H1 (cell line): ENCODE results near the gene CWC27. TPM values are rescaled to one million over a fixed set of nuclear protein-coding genes. Genes with fewer than 3 reads are reported as not detected.

Experiments
- CTCF ChIA-PET: fragments of 300-600 bp; sonication (Branson Sonifier 250); formaldehyde crosslinking; loops from one replicate; lab custom pipeline; 2021; ENCODE audit not compliant: partially characterized antibody; lab: Charles Lee
- POLR2A ChIA-PET: fragments of 300-600 bp; sonication (Branson Sonifier 250); formaldehyde crosslinking; loops from one replicate; lab custom pipeline; 2021; ENCODE audit warnings: inconsistent platforms; ENCODE audit not compliant: partially characterized antibody; lab: Charles Lee
- DNase-seq, 2 experiments: peaks; one replicate each; pipeline versions ENCODE4 v3.0.0 to v3.0.0-alpha.2; 2010 to 2022; ENCODE audit warnings: low spot score in 2 of 2, low read depth in 1 of 2, mixed read lengths in 1 of 2
- FAIRE-seq: peaks from 2 replicates; lab custom pipeline; 2011; peaks lifted over from hg19 to GRCh38; lab: Jason Lieb, UNC
- H2AFZ ChIP-seq: 2 replicates; pipeline ENCODE4 v1.8.1; 2012; ENCODE audit warnings: low read length, inconsistent platforms
- H2AK5ac ChIP-seq: 2 replicates; pipeline ENCODE4 v1.6.1; 2013; ENCODE audit warnings: low read depth, low read length
- H2BK120ac ChIP-seq: replicated peaks from 2 replicates; pipeline ENCODE3; 2013; ENCODE audit warnings: low read depth, low read length, inconsistent platforms
- H2BK12ac ChIP-seq: 2 replicates; pipeline ENCODE4 v1.6.1; 2013; ENCODE audit warnings: low read depth, low read length
- H2BK15ac ChIP-seq: 2 replicates; pipeline ENCODE4 v1.6.1; 2013; ENCODE audit warnings: low read length
- H2BK20ac ChIP-seq: 2 replicates; pipeline ENCODE4 v1.6.1; 2013; ENCODE audit warnings: low read length
- H2BK5ac ChIP-seq: 2 replicates; pipeline ENCODE4 v1.6.1; 2013; ENCODE audit warnings: low read depth, low read length
- H3K14ac ChIP-seq: 2 replicates; pipeline ENCODE4 v1.6.1; 2013; ENCODE audit warnings: inconsistent platforms; ENCODE audit not compliant: insufficient read length
- H3K18ac ChIP-seq: 2 replicates; pipeline ENCODE4 v1.6.1; 2013; ENCODE audit warnings: low read length; ENCODE audit errors: extremely low read depth
- H3K23ac ChIP-seq: 2 replicates; pipeline ENCODE4 v1.6.1; 2013; ENCODE audit warnings: inconsistent platforms; ENCODE audit not compliant: insufficient read length
- H3K23me2 ChIP-seq: 2 replicates; pipeline ENCODE4 v1.6.1; 2013; ENCODE audit warnings: low read depth, low read length
- H3K27ac ChIP-seq: 2 replicates; pipeline ENCODE4 v1.6.1; 2011; ENCODE audit warnings: low read depth, low read length, inconsistent platforms
- H3K27me3 ChIP-seq, 4 experiments: replicated peaks in 1 of 4; 1 replicate in 1 of 4; 2 replicates in 3 of 4; pipeline versions ENCODE4 v1.6.1 to v1.8.1; 2011 to 2013; ENCODE audit warnings: low read length in 3 of 4, mild to moderate bottlenecking in 3 of 4, inconsistent platforms in 2 of 4, mixed read lengths in 2 of 4, moderate library complexity in 1 of 4; ENCODE audit not compliant: control insufficient read depth in 3 of 4, insufficient read depth in 3 of 4; ENCODE audit errors: extremely low read depth in 1 of 4
- H3K36me3 ChIP-seq, 4 experiments: 2 replicates each; pipeline versions ENCODE4 v1.6.1 to v1.8.1; 2011 to 2013; ENCODE audit warnings: mild to moderate bottlenecking in 4 of 4, low read length in 3 of 4, moderate library complexity in 2 of 4, control low read depth in 1 of 4, inconsistent platforms in 1 of 4; ENCODE audit not compliant: insufficient read depth in 4 of 4, control insufficient read depth in 2 of 4
- H3K4ac ChIP-seq: replicated peaks from 2 replicates; pipeline ENCODE3; 2013; ENCODE audit warnings: low read length, low read depth, mixed read lengths, inconsistent platforms; ENCODE audit not compliant: insufficient read length
- H3K4me1 ChIP-seq, 4 experiments: replicated peaks in 1 of 4; 1 replicate in 1 of 4; 2 replicates in 3 of 4; pipeline versions ENCODE4 v1.6.1 to v1.8.1; 2011 to 2013; ENCODE audit warnings: low read length in 3 of 4, inconsistent platforms in 2 of 4, mixed read lengths in 1 of 4; ENCODE audit not compliant: insufficient read depth in 4 of 4, control insufficient read depth in 3 of 4
- H3K4me2 ChIP-seq, 2 experiments: 2 replicates each; pipeline versions ENCODE4 v1.6.1 to v1.8.1; 2011 to 2013; ENCODE audit warnings: low read depth in 2 of 2, low read length in 2 of 2, control low read depth in 1 of 2, inconsistent platforms in 1 of 2, mild to moderate bottlenecking in 1 of 2; ENCODE audit not compliant: insufficient read depth in 1 of 2
- H3K4me3 ChIP-seq, 4 experiments: fragments of 200-600, 300-600 bp in 1 of 4; sonication (generic), shearing (Covaris generic), sonication (Bioruptor Twin) in 1 of 4; 2 replicates each; pipeline versions ENCODE4 v1.5.1 to v1.8.1; 2011 to 2016; ENCODE audit warnings: low read length in 4 of 4, low read depth in 3 of 4, control low read depth in 2 of 4, inconsistent platforms in 2 of 4, mild to moderate bottlenecking in 2 of 4, mixed read lengths in 1 of 4, moderate library complexity in 1 of 4; ENCODE audit not compliant: insufficient read depth in 2 of 4; ENCODE audit errors: extremely low read depth in 1 of 4
- H3K56ac ChIP-seq: replicated peaks from 2 replicates; pipeline ENCODE3; 2013; ENCODE audit warnings: low read depth, mild to moderate bottlenecking, mixed read lengths, low read length, inconsistent platforms; ENCODE audit not compliant: insufficient read length
- H3K79me1 ChIP-seq: 2 replicates; pipeline ENCODE4 v1.6.1; 2013; ENCODE audit warnings: low read depth, low read length, control low read depth
- H3K79me2 ChIP-seq, 2 experiments: 2 replicates each; pipeline versions ENCODE4 v1.6.1 to v1.8.1; 2012 to 2013; ENCODE audit warnings: low read length in 2 of 2, mild to moderate bottlenecking in 2 of 2, inconsistent platforms in 1 of 2; ENCODE audit not compliant: insufficient read depth in 2 of 2, control insufficient read depth in 1 of 2
- H3K9ac ChIP-seq, 4 experiments: replicated peaks in 1 of 4; 1 replicate in 1 of 4; 2 replicates in 3 of 4; pipeline versions ENCODE4 v1.6.1 to v1.8.1; 2011 to 2013; ENCODE audit warnings: low read depth in 3 of 4, low read length in 3 of 4, control low read depth in 2 of 4, mild to moderate bottlenecking in 2 of 4, moderate library complexity in 2 of 4, inconsistent platforms in 1 of 4; ENCODE audit errors: extremely low read depth in 1 of 4
- H3K9me3 ChIP-seq, 2 experiments: 2 replicates each; pipeline versions ENCODE4 v1.6.1 to v1.8.1; 2012 to 2013; ENCODE audit warnings: mild to moderate bottlenecking in 2 of 2, moderate library complexity in 2 of 2, control low read depth in 1 of 2, inconsistent platforms in 1 of 2, low read depth in 1 of 2, low read length in 1 of 2, mixed read lengths in 1 of 2; ENCODE audit not compliant: insufficient read depth in 2 of 2
- H4K20me1 ChIP-seq, 2 experiments: replicated peaks in 1 of 2; 2 replicates each; pipeline versions ENCODE3 to v1.8.1; 2011 to 2013; ENCODE audit warnings: inconsistent platforms in 2 of 2, low read length in 2 of 2, mild to moderate bottlenecking in 1 of 2; ENCODE audit not compliant: insufficient read depth in 2 of 2, control insufficient read depth in 1 of 2
- H4K5ac ChIP-seq: 2 replicates; pipeline ENCODE4 v1.6.1; 2013; ENCODE audit warnings: low read length, low read depth, mixed read lengths, inconsistent platforms; ENCODE audit not compliant: insufficient read length
- H4K8ac ChIP-seq: 2 replicates; pipeline ENCODE4 v1.8.0; 2013; ENCODE audit warnings: mild to moderate bottlenecking, moderate library complexity, low read length, inconsistent platforms; ENCODE audit not compliant: insufficient read depth; ENCODE audit errors: extremely low read depth
- H4K91ac ChIP-seq: replicated peaks from 2 replicates; pipeline ENCODE3; 2013; ENCODE audit warnings: low read length, mixed read lengths, inconsistent platforms; ENCODE audit not compliant: insufficient read length
- CEBPB ChIP-seq: IDR thresholded peaks from 2 replicates; pipeline ENCODE4 v1.6.1; 2012; ENCODE audit warnings: low read depth, low read length
- CHD1 ChIP-seq: IDR thresholded peaks from 2 replicates; pipeline ENCODE4 v1.6.1; 2012; ENCODE audit warnings: low read depth, low read length, improper control_type of control experiment
- CHD2 ChIP-seq: IDR thresholded peaks from 2 replicates; pipeline ENCODE4 v1.6.1; 2012; ENCODE audit warnings: low read length, improper control_type of control experiment
- CREB1 ChIP-seq: IDR thresholded peaks from 2 replicates; pipeline ENCODE4 v1.6.1; 2012; ENCODE audit warnings: inconsistent platforms
- JUND ChIP-seq: IDR thresholded peaks from 2 replicates; pipeline ENCODE4 v1.6.1; 2011; ENCODE audit warnings: mild to moderate bottlenecking, improper control_type of control experiment, low read length
- KDM1A ChIP-seq: fragments of 200-600, 300-600 bp; sonication (generic); IDR thresholded peaks from 2 replicates; pipeline ENCODE4 v1.7.1; 2016; ENCODE audit warnings: mild to moderate bottlenecking, low read length, borderline replicate concordance
- POLR2A ChIP-seq, 2 experiments: IDR thresholded peaks; 1 replicate in 1 of 2; 2 replicates in 1 of 2; pipeline ENCODE4 v1.6.1; 2011; ENCODE audit warnings: low read depth in 2 of 2, low read length in 2 of 2, mild to moderate bottlenecking in 2 of 2; ENCODE audit errors: control extremely low read depth in 1 of 2
- POLR2AphosphoS5 ChIP-seq: IDR thresholded peaks from 2 replicates; pipeline ENCODE4 v1.6.1; 2011; ENCODE audit warnings: low read depth, low read length
- RAD21 ChIP-seq, 2 experiments: IDR thresholded peaks in 1 of 2; conservative IDR thresholded peaks in 1 of 2; 2 replicates each; pipeline ENCODE4 v1.6.1; 2011; ENCODE audit warnings: low read depth in 2 of 2, low read length in 2 of 2, improper control_type of control experiment in 1 of 2, inconsistent platforms in 1 of 2, mild to moderate bottlenecking in 1 of 2, moderate library complexity in 1 of 2
- RNF2 ChIP-seq: fragments of 200-900, 300-1000 bp; sonication (generic); IDR thresholded peaks from 2 replicates; pipeline ENCODE4 v1.7.1; 2016; ENCODE audit warnings: borderline replicate concordance, low read depth, mild to moderate bottlenecking, antibody characterized with exemption, low read length; ENCODE audit not compliant: poor library complexity, severe bottlenecking; ENCODE audit errors: missing control alignments
- RXRA ChIP-seq: IDR thresholded peaks from 2 replicates; pipeline ENCODE4 v1.6.1; 2011; ENCODE audit warnings: low read depth, mild to moderate bottlenecking, low read length, moderate library complexity; ENCODE audit not compliant: insufficient read depth
- SIX5 ChIP-seq: IDR thresholded peaks from 2 replicates; pipeline ENCODE4 v1.6.1; 2011; ENCODE audit warnings: mild to moderate bottlenecking, low read depth, low read length
- SP1 ChIP-seq: IDR thresholded peaks from 2 replicates; pipeline ENCODE4 v1.6.1; 2011; ENCODE audit warnings: low read depth, low read length
- TBP ChIP-seq: IDR thresholded peaks from 2 replicates; pipeline ENCODE4 v1.6.1; 2011; ENCODE audit warnings: low read depth, low read length, improper control_type of control experiment
- TEAD4 ChIP-seq: IDR thresholded peaks from 2 replicates; pipeline ENCODE4 v1.6.1; 2012; ENCODE audit warnings: low read depth, low read length, inconsistent platforms, mixed read lengths
- ZNF274 ChIP-seq: IDR thresholded peaks from 2 replicates; pipeline ENCODE4 v1.7.0; 2012; ENCODE audit warnings: low read length, borderline replicate concordance; ENCODE audit errors: extremely low read depth
- WGBS, 2 experiments: shearing (Covaris generic) in 1 of 2; methylation state at CpG; one replicate each; pipeline versions ENCODE4 v1.1.6 to v1.1.7; 2013 to 2015; ENCODE audit warnings: low lambda C conversion rate in 2 of 2, mixed read lengths in 2 of 2, inconsistent platforms in 1 of 2, low coverage in 1 of 2, missing lambda C conversion rate in 1 of 2; ENCODE audit not compliant: insufficient replicate concordance in 2 of 2, insufficient coverage in 1 of 2, insufficient read length in 1 of 2; ENCODE audit errors: extremely low coverage in 1 of 2, missing lambda C conversion rate in 1 of 2; 5-methylcytosine and 5-hydroxymethylcytosine counted together
- polyA plus RNA-seq, 7 experiments: library from polyadenylated mRNA; depleted of rRNA in 3 of 7; stranded (reverse) in 5 of 7; unstranded in 2 of 7; fragments of >200 nt in 5 of 7; fragments of 200-250 nt in 2 of 7; gene quantifications; 1 replicate in 5 of 7; 2 replicates in 1 of 7; 4 replicates in 1 of 7; pipeline versions ENCODE4 v1.2.1 to v1.2.3, GENCODE V29; 2011 to 2013; ENCODE audit warnings: missing spikeins in 2 of 7, mixed read lengths in 2 of 7
- total RNA-seq: library from RNA; stranded (reverse); fragmentation: NEBNext Ultra II Directional; extraction: Animal tissue kit (Norgen Biotek cat#: 25700); gene quantifications from 2 replicates; pipeline ENCODE4 v1.2.1, GENCODE V29; 2021

Gene CWC27
- total and polyA plus RNA-seq, 2 of the 8 experiments (the other 6 are each of a cell fraction or from before 2014, with no cell fraction given), result 24.9 to 43.4 TPM

DNA sequence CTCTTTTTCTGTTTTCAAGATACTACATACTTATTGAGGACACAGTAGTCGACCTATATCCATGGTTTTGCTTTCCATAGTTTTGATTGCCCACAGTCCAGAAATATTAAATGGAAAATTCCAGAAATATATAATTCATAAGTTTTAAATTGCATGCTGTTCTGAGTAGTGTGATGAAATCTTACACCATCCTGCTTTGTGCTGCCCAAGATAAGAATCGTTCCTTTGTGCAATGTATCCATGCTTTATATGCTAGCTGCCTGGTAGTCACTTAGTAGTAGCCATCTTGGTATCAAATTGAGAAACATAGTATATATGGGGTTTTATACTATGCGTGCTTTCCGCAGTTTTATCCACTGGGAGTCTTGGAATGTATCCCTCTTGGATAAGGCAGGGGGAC lies 59.0 kb downstream of the CWC27 start:
- Histone ChIP-seq H3K9ac (no peak overlapping the region), H3K4ac (no peak overlapping the region), H2BK12ac (no peak overlapping the region), H2BK20ac (no peak overlapping the region), H3K18ac (no peak overlapping the region), H2AFZ (no peak overlapping the region), H4K5ac (no peak overlapping the region), H3K4me3 (no peak overlapping the region), H3K23ac (no peak overlapping the region), H3K79me1 (no peaks in the 10 kb centered on the region), H3K4me1 (no peaks in the 10 kb centered on the region), H4K91ac (no peak overlapping the region), H2AK5ac (no peak overlapping the region), H2BK5ac (no peak overlapping the region), H2BK15ac (no peak overlapping the region), H3K14ac (no peak overlapping the region), H3K27ac (no peak overlapping the region), H2BK120ac (no peak overlapping the region), H3K36me3 (no peaks in the 10 kb centered on the region), H4K8ac (no peak overlapping the region), H3K56ac (no peak overlapping the region), H3K4me2 (no peak overlapping the region), H3K23me2 (no peaks in the 10 kb centered on the region), H4K20me1 (no peaks in the 10 kb centered on the region), H3K79me2 (no peaks in the 10 kb centered on the region), H3K27me3 (no peaks in the 10 kb centered on the region), H3K9me3 (no peaks in the 10 kb centered on the region)
- WGBS, 2 experiments, result 94% methylated on average over 4 of the region's 4 CpGs; no CpG with 5 or more reads in 1 of the 2 experiments
- POLR2A ChIA-PET, result interaction anchor here (1.4 kb wide), 1 partner anchor 9 kb away, joined by 3 read pairs; no protein-coding TSS in a partner anchor
- TF ChIP-seq TEAD4 (no peak), POLR2AphosphoS5 (no peak), ZNF274 (no peak), RAD21 (IDR thresholded peaks at IDR 0.05 in 1 of 2, conservative IDR thresholded peaks at IDR 0.05 in 1 of 2; ENCODE audit: low read depth in 2 of 2, low read length in 2 of 2) (no peak), RXRA (no peak), SIX5 (no peak), KDM1A (no peak), POLR2A (IDR thresholded peaks at IDR 0.05; ENCODE audit: control extremely low read depth in 1 of 2, low read depth in 2 of 2, low read length in 2 of 2) (no peak), JUND (no peak), CHD1 (no peak), CHD2 (no peak), TBP (no peak), CREB1 (no peak), SP1 (no peak), RNF2 (no peak), CEBPB (no peak)
- FAIRE-seq (no peak), DNase-seq (no peak)
- CTCF ChIA-PET, result no interaction called here
